ENCODE measurements around the gene GALNT10. TPM values are rescaled to one million over a fixed set of nuclear protein-coding genes. Genes with fewer than 3 reads are reported as not detected.

Gene GALNT10
- total RNA-seq, 1 donor from 2014 or later, result 96.1 TPM

DNA sequence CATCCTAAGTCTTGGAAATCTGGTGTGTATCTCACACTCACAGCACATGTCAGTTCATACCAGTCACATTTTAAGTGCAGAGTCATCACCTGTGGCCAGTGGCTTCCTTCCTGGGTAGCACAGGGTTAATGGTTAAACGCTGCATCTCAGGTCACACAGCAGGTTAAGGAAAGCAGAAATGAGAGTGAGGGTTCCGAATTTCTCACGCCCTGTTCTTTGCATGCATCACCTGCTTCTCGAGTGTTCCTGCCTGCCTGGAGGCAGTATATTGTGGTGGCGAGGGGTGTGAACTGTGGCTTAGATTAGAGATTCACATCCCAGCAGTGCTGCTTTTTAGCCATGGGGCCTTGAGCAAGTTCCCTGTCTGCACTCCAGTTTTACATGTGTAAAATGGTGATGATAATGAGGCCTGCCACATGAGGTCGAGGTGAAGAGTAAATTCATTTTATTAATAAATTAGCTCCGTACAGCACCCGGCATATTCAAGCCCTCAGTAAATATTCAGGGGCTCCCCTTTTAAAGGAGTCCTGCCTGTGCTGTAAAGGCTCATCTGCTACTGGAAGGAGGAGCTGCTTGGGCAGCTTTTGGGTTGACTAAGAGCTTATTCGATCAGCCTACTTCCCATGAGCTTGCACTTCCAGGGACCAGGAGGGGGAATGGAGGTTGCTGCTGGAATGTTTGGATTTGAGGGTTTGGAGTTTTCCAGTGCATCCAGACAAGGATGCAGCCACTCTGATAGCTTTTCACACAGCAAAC lies 194.1 kb downstream of the GALNT10 start:
- Histone ChIP-seq H3K9me3 (ENCODE audit: insufficient read depth, low read depth, low read length) (no peaks in the 10 kb centered on the region), H3K4me1 (ENCODE audit: insufficient read depth, low read length) (no peaks in the 10 kb centered on the region), H3K79me2 (ENCODE audit: insufficient read depth, low read length) (no peaks in the 10 kb centered on the region), H2AFZ (ENCODE audit: low read depth, low read length) (no peak overlapping the region), H3K36me3 (ENCODE audit: insufficient read depth, low read length) (peaks cover 38% of the 10 kb centered on the region), H3K4me3 (ENCODE audit: insufficient read depth, low read depth, low read length) (no peak overlapping the region), H3K9ac (ENCODE audit: low read length) (no peak overlapping the region), H3K4me2 (ENCODE audit: low read length) (no peak overlapping the region), H3K27me3 (ENCODE audit: insufficient read depth, low read length) (no peaks in the 10 kb centered on the region), H4K20me1 (ENCODE audit: insufficient read depth, low read length) (no peaks in the 10 kb centered on the region), H3K27ac (ENCODE audit: low read depth, low read length) (no peak overlapping the region)
- FAIRE-seq, result no peak
- H3K4me1 Mint-ChIP-seq (ENCODE audit: low read depth, unreplicated experiment), result no peaks in the 10 kb centered on the region
- no peak overlapping the region for H3K4me3 Mint-ChIP-seq (ENCODE audit: unreplicated experiment)
- TF ChIP-seq, protein P1, sequence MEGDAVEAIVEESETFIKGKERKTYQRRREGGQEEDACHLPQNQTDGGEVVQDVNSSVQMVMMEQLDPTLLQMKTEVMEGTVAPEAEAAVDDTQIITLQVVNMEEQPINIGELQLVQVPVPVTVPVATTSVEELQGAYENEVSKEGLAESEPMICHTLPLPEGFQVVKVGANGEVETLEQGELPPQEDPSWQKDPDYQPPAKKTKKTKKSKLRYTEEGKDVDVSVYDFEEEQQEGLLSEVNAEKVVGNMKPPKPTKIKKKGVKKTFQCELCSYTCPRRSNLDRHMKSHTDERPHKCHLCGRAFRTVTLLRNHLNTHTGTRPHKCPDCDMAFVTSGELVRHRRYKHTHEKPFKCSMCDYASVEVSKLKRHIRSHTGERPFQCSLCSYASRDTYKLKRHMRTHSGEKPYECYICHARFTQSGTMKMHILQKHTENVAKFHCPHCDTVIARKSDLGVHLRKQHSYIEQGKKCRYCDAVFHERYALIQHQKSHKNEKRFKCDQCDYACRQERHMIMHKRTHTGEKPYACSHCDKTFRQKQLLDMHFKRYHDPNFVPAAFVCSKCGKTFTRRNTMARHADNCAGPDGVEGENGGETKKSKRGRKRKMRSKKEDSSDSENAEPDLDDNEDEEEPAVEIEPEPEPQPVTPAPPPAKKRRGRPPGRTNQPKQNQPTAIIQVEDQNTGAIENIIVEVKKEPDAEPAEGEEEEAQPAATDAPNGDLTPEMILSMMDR (IDR thresholded peaks at IDR 0.05; ENCODE audit: insufficient read depth, low read depth, low read length), result no peak
- TF ChIP-seq EZH2 (IDR thresholded peaks at IDR 0.05; ENCODE audit: insufficient read depth, low read length), result no peak
- H3K9me3 Mint-ChIP-seq (ENCODE audit: unreplicated experiment), result peaks cover 2% of the 10 kb centered on the region
- DNase-seq (ENCODE audit: low read depth), result no peak
- no peak overlapping the region for H3K27ac Mint-ChIP-seq (ENCODE audit: unreplicated experiment)
- H3K27me3 Mint-ChIP-seq (ENCODE audit: low read depth, unreplicated experiment), result no peaks in the 10 kb centered on the region
- H3K36me3 Mint-ChIP-seq (ENCODE audit: low read depth, unreplicated experiment), result peaks cover 40% of the 10 kb centered on the region

DNA sequence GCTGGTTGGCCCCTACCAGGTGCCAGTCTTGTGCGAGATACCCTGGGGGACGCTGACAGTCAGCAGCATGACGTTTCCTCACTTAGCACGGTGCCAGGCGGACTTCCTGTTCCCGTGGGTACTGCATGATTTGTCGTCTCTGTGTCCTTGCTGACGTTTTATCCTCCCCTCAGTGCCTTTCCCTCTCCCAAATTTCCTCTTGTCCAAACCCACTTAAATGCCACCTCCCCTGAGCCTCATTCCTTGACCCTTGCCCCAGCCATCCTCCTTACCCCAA lies 194.6 kb downstream of the GALNT10 start:
- Histone ChIP-seq H2AFZ (ENCODE audit: low read depth, low read length) (no peak overlapping the region), H3K27ac (ENCODE audit: low read depth, low read length) (no peak overlapping the region), H3K79me2 (ENCODE audit: insufficient read depth, low read length) (no peaks in the 10 kb centered on the region), H3K9ac (ENCODE audit: low read length) (no peak overlapping the region), H3K4me2 (ENCODE audit: low read length) (no peak overlapping the region), H3K36me3 (ENCODE audit: insufficient read depth, low read length) (peaks cover 38% of the 10 kb centered on the region), H3K27me3 (ENCODE audit: insufficient read depth, low read length) (no peaks in the 10 kb centered on the region), H4K20me1 (ENCODE audit: insufficient read depth, low read length) (no peaks in the 10 kb centered on the region), H3K4me3 (ENCODE audit: insufficient read depth, low read depth, low read length) (no peak overlapping the region), H3K4me1 (ENCODE audit: insufficient read depth, low read length) (peaks cover 5% of the 10 kb centered on the region), H3K9me3 (ENCODE audit: insufficient read depth, low read depth, low read length) (no peaks in the 10 kb centered on the region)
- TF ChIP-seq, protein P1 (IDR thresholded peaks at IDR 0.05; ENCODE audit: insufficient read depth, low read depth, low read length), result no peak
- no peak for TF ChIP-seq EZH2 (IDR thresholded peaks at IDR 0.05; ENCODE audit: insufficient read depth, low read length)
- peaks cover 34% of the 10 kb centered on the region for H3K36me3 Mint-ChIP-seq (ENCODE audit: low read depth, unreplicated experiment)
- no peaks in the 10 kb centered on the region for H3K27me3 Mint-ChIP-seq (ENCODE audit: low read depth, unreplicated experiment)
- H3K27ac Mint-ChIP-seq (ENCODE audit: unreplicated experiment), result no peak overlapping the region
- DNase-seq (ENCODE audit: low read depth), result no peak
- peaks cover 4% of the 10 kb centered on the region for H3K4me1 Mint-ChIP-seq (ENCODE audit: low read depth, unreplicated experiment)
- H3K4me3 Mint-ChIP-seq (ENCODE audit: unreplicated experiment), result no peak overlapping the region
- no peak for FAIRE-seq
- peaks cover 2% of the 10 kb centered on the region for H3K9me3 Mint-ChIP-seq (ENCODE audit: unreplicated experiment)

DNA sequence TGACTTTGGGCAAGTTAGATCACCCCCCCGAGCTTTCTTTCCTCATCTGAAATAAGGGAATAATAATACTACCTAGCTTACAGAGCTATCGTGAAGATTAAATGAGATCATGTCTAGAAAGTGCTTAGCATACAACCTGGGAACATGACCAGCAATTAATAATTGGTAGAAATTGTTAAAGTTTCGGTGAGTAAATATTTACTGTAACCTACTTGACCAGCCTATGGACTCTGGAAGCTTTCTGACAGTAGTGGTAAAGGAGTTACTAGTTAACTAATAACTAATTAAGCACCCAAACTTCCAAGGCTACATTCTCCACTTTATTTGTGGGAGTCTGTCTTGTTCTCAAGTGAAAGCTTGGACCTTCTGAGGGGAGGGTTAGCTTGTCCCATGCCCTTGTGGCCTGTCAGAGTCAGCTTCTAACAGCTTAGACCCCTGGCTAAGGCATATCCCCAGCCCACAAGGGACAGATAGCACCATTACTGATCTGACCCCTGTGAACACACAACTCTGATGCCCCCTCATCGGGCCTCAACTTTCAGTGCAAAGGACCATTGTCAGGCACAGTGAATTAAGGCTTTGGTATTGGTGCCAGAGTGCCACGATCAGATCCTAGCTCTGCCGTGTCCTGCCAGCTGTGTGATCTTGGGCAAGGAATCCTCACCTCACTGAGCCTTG lies 196.6 kb downstream of the GALNT10 start:
- H4K20me1 ChIP-seq (ENCODE audit: insufficient read depth, low read length), result no peaks in the 10 kb centered on the region
- no peaks in the 10 kb centered on the region for H3K27me3 Mint-ChIP-seq (ENCODE audit: low read depth, unreplicated experiment)
- no peaks in the 10 kb centered on the region for H3K9me3 ChIP-seq (ENCODE audit: insufficient read depth, low read depth, low read length)
- H2AFZ ChIP-seq (ENCODE audit: low read depth, low read length), result no peak overlapping the region
- no peak overlapping the region for H3K27ac ChIP-seq (ENCODE audit: low read depth, low read length)
- no peak overlapping the region for H3K27ac Mint-ChIP-seq (ENCODE audit: unreplicated experiment)
- H3K79me2 ChIP-seq (ENCODE audit: insufficient read depth, low read length), result no peaks in the 10 kb centered on the region
- TF ChIP-seq, protein P1 (IDR thresholded peaks at IDR 0.05; ENCODE audit: insufficient read depth, low read depth, low read length), result no peak
- TF ChIP-seq EZH2 (IDR thresholded peaks at IDR 0.05; ENCODE audit: insufficient read depth, low read length), result no peak
- peaks cover 19% of the 10 kb centered on the region for H3K4me1 ChIP-seq (ENCODE audit: insufficient read depth, low read length)
- H3K36me3 ChIP-seq (ENCODE audit: insufficient read depth, low read length), result peaks cover 33% of the 10 kb centered on the region
- no peak for DNase-seq (ENCODE audit: low read depth)
- no peak for FAIRE-seq
- no peaks in the 10 kb centered on the region for H3K9me3 Mint-ChIP-seq (ENCODE audit: unreplicated experiment)
- no peak overlapping the region for H3K4me3 ChIP-seq (ENCODE audit: insufficient read depth, low read depth, low read length)
- H3K9ac ChIP-seq (ENCODE audit: low read length), result no peak overlapping the region
- no peak overlapping the region for H3K4me2 ChIP-seq (ENCODE audit: low read length)
- peaks cover 20% of the 10 kb centered on the region for H3K4me1 Mint-ChIP-seq (ENCODE audit: low read depth, unreplicated experiment)
- H3K27me3 ChIP-seq (ENCODE audit: insufficient read depth, low read length), result no peaks in the 10 kb centered on the region
- peaks cover 25% of the 10 kb centered on the region for H3K36me3 Mint-ChIP-seq (ENCODE audit: low read depth, unreplicated experiment)
- H3K4me3 Mint-ChIP-seq (ENCODE audit: unreplicated experiment), result no peak overlapping the region
